Heart left ventricle (tissue), 16 donors: Measurements from ENCODE around the gene AVL9. TPM values are rescaled to one million over a fixed set of nuclear protein-coding genes. Genes with fewer than 3 reads are reported as not detected.

Source experiments
- ATAC-seq, 4 donors: fragments of 200-7000 bp; cut with Tn5 transposase; one replicate each; pipeline ENCODE4 v1.9.1; 2020 to 2022; ENCODE audit warnings: moderate library complexity in 4 of 4, mild to moderate bottlenecking in 3 of 4, moderate number of reproducible peaks in 1 of 4
- DNase-seq, 5 donors: peaks; one replicate each; pipeline ENCODE4 v3.0.0-alpha.2; 2020
- H3K27ac ChIP-seq, 12 donors: fragments of 200-600 bp; sonication (generic) in 4 of 12; one replicate each; pipeline versions ENCODE4 v1.5.0 to v1.8.0; 2016 to 2022; ENCODE audit warnings: mild to moderate bottlenecking in 2 of 12
- H3K27me3 ChIP-seq, 9 donors: fragments of 200-600 bp; sonication (generic) in 2 of 9; one replicate each; pipeline versions ENCODE4 v1.5.1 to v1.8.0; 2016 to 2022; ENCODE audit warnings: mild to moderate bottlenecking in 3 of 9
- H3K36me3 ChIP-seq, 9 donors: fragments of 200-600 bp; sonication (generic) in 2 of 9; one replicate each; pipeline versions ENCODE4 v1.5.0 to v1.8.0; 2018 to 2022; ENCODE audit warnings: mild to moderate bottlenecking in 2 of 9
- H3K4me1 ChIP-seq, 12 donors: fragments of 200-600 bp; sonication (generic) in 4 of 12; one replicate each; pipeline versions ENCODE4 v1.5.0 to v1.8.0; 2016 to 2022; ENCODE audit warnings: mild to moderate bottlenecking in 3 of 12
- H3K4me3 ChIP-seq, 12 donors: fragments of 200-600 bp; sonication (generic) in 4 of 12; one replicate each; pipeline versions ENCODE4 v1.5.0 to v1.8.0; 2017 to 2022; ENCODE audit warnings: mild to moderate bottlenecking in 9 of 12, moderate library complexity in 4 of 12
- H3K9me3 ChIP-seq, 12 donors: fragments of 200-600 bp; sonication (generic) in 4 of 12; one replicate each; pipeline versions ENCODE4 v1.5.0 to v1.8.0; 2016 to 2022; ENCODE audit warnings: mild to moderate bottlenecking in 1 of 12
- POLR2A ChIP-seq, 2 donors: fragments of 450-650 bp; IDR thresholded peaks; one replicate each; pipeline ENCODE4 v1.6.1; 2017; ENCODE audit warnings: antibody characterized with exemption in 2 of 2, mild to moderate bottlenecking in 2 of 2, moderate library complexity in 2 of 2
- WGBS, 4 donors: extraction: QIAGEN DNeasy Blood & Tissue Kit in 2 of 4; methylation state at CpG; one replicate each; pipeline versions ENCODE4 v1.1.5 to v1.1.7; 2013 to 2018; 5-methylcytosine and 5-hydroxymethylcytosine counted together
- intact Hi-C, 10 donors: fragments of 100-400 bp; cut with DNase I; formaldehyde crosslinking; loops; one replicate each; pipeline versions ENCODE4 v1.11.1 to v1.14.2; 2022
- polyA plus RNA-seq, 2 donors: library from polyadenylated mRNA; stranded (reverse); fragments of 200-250 nt; gene quantifications; one replicate each; pipeline ENCODE4 v1.2.3, GENCODE V29; 2013
- total RNA-seq, 9 donors: library from RNA; depleted of rRNA in 2 of 9; stranded (reverse); fragments of >200 nt in 2 of 9; fragmentation: NEBNext Ultra II Directional in 3 of 9; extraction: Animal tissue kit (Norgen Biotek cat#: 25700) in 3 of 9; gene quantifications; one replicate each; pipeline versions ENCODE4 v1.1.0 to v1.2.4, GENCODE V29; 2016 to 2023
- TF ChIP-seq, protein P1 (sequence below), 12 donors: fragments of 200-600 bp; sonication (generic) in 4 of 12; IDR thresholded peaks; one replicate each; pipeline versions ENCODE4 v1.5.0 to v1.8.0; 2018 to 2022; ENCODE audit warnings: antibody characterized with exemption in 12 of 12, mild to moderate bottlenecking in 5 of 12
- donor health status: ischemic (EF 13 %, LVEDD 7.1; RV severe dilation, severe dysfunction).
- donor health status: healthy with polysubstance abuse.
- donor health status: DM: no; HTN: yes; CAD: no.
- donor health status: DM: no; HTN: no; CAD: no.
- donor health status: ischemic (EF 25% LVEDD 6.9; RV normal size, moderate dysfunction).
- donor health status: ischemic (EF 25% LVEDD 5.7; RV mildly dilated, moderate dysfunction).
- donor health status: healthy.
- donor health status: DM: yes; HTN: yes; CAD: no.
- donor health status: ischemic (EF 35%, LVEDD 5.7; RV mildly dilated, moderate dysfunction).
- donor health status: nonischemic (EF 11% LVEDD 7.7; RV severe dilation, severe dysfunction).
- donor health status: DM: yes; HTN: yes; CAD: no.
- donor health status: PGD.
- donor health status: ischemic (EF 29% LVEDD 5.4; RV normal size, mild dysfunction).
- donor health status: nonischemic (EF 23%, LVEDD 6.1; RV moderate dilation, normal function).

Gene AVL9
- total and polyA plus RNA-seq, 11 donors, result 4.6 to 22.3 (median 15.6) TPM

DNA sequence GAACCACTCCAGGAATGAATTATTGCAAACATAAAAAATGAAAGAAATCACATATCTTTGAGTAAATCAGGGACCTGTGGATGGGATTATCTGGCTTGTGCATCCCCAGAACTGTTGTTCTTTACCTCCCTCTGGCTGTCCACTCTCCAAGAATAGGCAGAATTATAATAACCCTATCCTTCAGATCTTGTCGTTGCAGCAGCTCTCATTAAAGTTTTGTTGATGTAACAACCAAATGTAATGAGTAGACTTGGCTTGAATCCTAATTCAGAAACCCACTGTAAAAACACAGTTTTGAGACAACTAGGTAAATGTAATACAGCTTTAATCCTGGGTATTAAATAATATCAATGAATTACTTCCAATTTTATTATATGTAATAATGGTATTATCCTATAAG, 21.3 kb upstream of the AVL9 start:
- intact Hi-C loops, result loop anchor here in 2 of 10 donors (10.0 kb wide), 1 partner anchor 729 kb away; no protein-coding TSS in a partner anchor
- 78 to 85% (median 83%) methylated on average over 1 of the region's 1 CpG for WGBS, 4 donors

DNA sequence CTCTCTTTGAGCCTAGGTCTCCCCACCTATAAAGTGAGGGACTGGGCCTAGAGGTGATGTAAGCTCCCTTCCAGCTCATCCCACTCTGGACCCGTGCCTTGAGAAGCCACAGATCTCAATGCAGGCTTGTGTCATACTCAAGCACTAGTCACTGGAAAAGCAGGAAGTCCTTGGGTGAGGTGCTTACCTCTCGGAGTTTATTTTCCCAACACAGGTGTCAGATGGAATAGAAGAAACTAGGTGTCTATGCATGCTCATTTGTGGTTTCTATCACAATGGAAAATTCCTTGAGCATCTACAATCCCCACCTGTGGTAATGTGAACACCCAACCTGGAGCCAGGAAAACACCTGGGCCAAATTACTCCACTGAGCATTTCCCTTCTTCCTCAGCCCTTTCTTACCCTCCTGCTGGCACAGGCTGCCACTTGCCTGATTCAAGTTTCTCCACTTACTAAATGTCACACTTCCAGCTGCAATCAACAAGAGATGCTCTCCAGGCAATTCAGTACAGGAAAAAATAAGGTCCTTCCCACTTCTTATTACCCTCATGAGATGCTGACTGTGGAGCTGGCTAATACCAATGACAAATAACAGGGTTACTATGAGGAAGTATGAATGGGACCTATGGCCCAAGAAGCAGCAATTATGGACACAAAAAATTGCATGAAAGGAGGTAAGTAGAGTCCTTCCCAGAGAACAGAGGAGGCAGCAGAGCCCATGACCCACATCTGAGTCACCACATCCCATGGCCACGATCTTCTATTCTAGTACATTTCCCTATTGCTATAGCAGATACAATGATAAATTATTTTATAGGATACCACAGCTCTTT, 18.3 kb upstream of the AVL9 start:
- 68 to 86% (median 72%) methylated on average over 3 of the region's 3 CpGs for WGBS, 4 donors
- TF ChIP-seq, protein P1, sequence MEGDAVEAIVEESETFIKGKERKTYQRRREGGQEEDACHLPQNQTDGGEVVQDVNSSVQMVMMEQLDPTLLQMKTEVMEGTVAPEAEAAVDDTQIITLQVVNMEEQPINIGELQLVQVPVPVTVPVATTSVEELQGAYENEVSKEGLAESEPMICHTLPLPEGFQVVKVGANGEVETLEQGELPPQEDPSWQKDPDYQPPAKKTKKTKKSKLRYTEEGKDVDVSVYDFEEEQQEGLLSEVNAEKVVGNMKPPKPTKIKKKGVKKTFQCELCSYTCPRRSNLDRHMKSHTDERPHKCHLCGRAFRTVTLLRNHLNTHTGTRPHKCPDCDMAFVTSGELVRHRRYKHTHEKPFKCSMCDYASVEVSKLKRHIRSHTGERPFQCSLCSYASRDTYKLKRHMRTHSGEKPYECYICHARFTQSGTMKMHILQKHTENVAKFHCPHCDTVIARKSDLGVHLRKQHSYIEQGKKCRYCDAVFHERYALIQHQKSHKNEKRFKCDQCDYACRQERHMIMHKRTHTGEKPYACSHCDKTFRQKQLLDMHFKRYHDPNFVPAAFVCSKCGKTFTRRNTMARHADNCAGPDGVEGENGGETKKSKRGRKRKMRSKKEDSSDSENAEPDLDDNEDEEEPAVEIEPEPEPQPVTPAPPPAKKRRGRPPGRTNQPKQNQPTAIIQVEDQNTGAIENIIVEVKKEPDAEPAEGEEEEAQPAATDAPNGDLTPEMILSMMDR (IDR thresholded peaks at IDR 0.05), result no peak

More for the DNA sequence above, 21.3 kb upstream of the AVL9 start:
- TF ChIP-seq POLR2A (IDR thresholded peaks at IDR 0.05), result no peak
- TF ChIP-seq, protein P1 (IDR thresholded peaks at IDR 0.05), result no peak
- H3K4me3 ChIP-seq, result no peak overlapping the region
- peaks cover 0 to 6% (median 0%) of the 10 kb centered on the region in 12 donors for H3K4me1 ChIP-seq
- H3K27ac ChIP-seq, result no peak overlapping the region
- DNase-seq (no peak), ATAC-seq (no peak)
- H3K27me3 ChIP-seq, result no peaks in the 10 kb centered on the region
- H3K36me3 ChIP-seq, result no peaks in the 10 kb centered on the region
- no peaks in the 10 kb centered on the region for H3K9me3 ChIP-seq

DNA sequence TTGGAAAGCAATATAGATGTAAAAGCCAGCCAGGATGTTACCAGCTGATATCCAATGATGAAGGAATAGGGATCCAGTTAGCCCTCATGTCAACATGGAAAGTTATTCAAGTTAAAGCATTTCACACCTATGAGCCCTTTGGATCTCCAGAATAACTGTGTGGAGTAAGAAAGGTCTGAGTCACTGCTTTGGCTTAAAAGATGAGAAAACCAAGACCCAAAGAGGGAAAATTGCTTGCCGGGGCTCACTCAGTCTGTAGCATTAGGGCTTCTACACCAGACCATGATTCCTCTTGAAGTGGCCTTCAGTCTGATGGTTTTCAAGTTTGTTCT, 17.7 kb upstream of the AVL9 start:
- intact Hi-C loops, result loop anchor here in 8 of 10 donors (5.0 to 10.0 kb wide), 4 partner anchors 265 to 733 kb away; no protein-coding TSS in a partner anchor
- H3K4me1 ChIP-seq, result peaks cover 0 to 16% (median 0%) of the 10 kb centered on the region in 12 donors
- H3K36me3 ChIP-seq, result no peaks in the 10 kb centered on the region
- no peak overlapping the region for H3K4me3 ChIP-seq
- TF ChIP-seq POLR2A (IDR thresholded peaks at IDR 0.05), result no peak
- TF ChIP-seq, protein P1 (IDR thresholded peaks at IDR 0.05), result no peak
- ATAC-seq (no peak), DNase-seq (no peak)
- WGBS, 4 donors, result 83 to 97% (median 93%) methylated on average over 1 of the region's 1 CpG
- H3K9me3 ChIP-seq, result no peaks in the 10 kb centered on the region
- H3K27me3 ChIP-seq, result no peaks in the 10 kb centered on the region
- no peak overlapping the region for H3K27ac ChIP-seq

More for the DNA sequence above, 18.3 kb upstream of the AVL9 start:
- intact Hi-C loops, result loop anchor here in 8 of 10 donors (5.0 to 10.0 kb wide), 4 partner anchors 265 to 732 kb away; no protein-coding TSS in a partner anchor
- ATAC-seq (no peak), DNase-seq (no peak)
- H3K4me3 ChIP-seq, result no peak overlapping the region
- H3K27me3 ChIP-seq, result no peaks in the 10 kb centered on the region
- no peak overlapping the region for H3K27ac ChIP-seq
- no peaks in the 10 kb centered on the region for H3K9me3 ChIP-seq
- no peaks in the 10 kb centered on the region for H3K36me3 ChIP-seq
- peaks cover 0 to 16% (median 0%) of the 10 kb centered on the region in 12 donors for H3K4me1 ChIP-seq

DNA sequence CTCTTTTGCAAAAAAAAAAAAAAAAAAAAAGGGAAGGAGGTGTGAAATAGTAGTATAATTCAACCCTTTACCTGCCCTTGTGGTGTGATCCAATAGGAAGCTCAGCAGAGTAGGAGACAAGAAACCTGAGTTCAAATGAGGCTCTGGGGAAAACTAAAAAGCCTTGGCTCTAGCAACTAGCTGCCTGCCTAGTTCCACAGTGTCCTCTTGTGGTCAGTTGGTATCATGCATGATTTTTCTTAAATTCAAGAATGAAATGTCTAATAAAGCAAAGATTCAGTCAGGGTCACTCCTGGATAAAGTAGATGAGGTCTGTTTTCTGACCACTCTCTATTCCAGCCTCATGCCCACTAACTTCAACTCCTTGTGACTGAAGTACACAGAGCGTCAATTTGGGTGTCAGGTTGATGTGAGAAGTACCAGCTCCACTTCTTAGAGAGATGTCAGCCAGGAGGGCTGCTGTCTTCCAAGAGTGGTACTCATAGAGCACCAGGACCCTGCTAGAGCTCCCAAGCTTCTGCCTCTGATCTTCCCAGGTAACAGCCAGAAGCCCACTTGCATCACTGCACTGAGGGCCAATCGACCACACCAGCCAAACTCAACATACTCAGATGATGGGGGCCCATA, 15.6 kb upstream of the AVL9 start:
- Histone ChIP-seq H3K27me3 (no peaks in the 10 kb centered on the region), H3K4me3 (no peak overlapping the region), H3K27ac (no peak overlapping the region), H3K9me3 (no peaks in the 10 kb centered on the region), H3K4me1 (peaks cover 0 to 14% (median 0%) of the 10 kb centered on the region in 12 donors), H3K36me3 (peaks cover 0 to 4% (median 0%) of the 10 kb centered on the region in 9 donors)
- ATAC-seq, result peak in 1 of 4 donors; percentile 58
- intact Hi-C loops, result loop anchor here (1.0 to 10.0 kb wide), 6 partner anchors 267 to 735 kb away; no protein-coding TSS in a partner anchor
- WGBS, 4 donors, result 76 to 92% (median 78%) methylated on average over 2 of the region's 2 CpGs
- no peak for TF ChIP-seq POLR2A (IDR thresholded peaks at IDR 0.05)
- TF ChIP-seq, protein P1 (IDR thresholded peaks at IDR 0.05), result peak; percentile 60 to 84 (median 66)
- DNase-seq, result no peak
